ENCODE results near the gene STXBP5L.
"Not testable (repeated sequence)": the region's sequence is repeated elsewhere in the genome, so short reads cannot be mapped to it uniquely, and the experiment has no call there.

The STXBP5L gene

GRCh38 chr3:121063628-121064027, 155.6 kb downstream of the STXBP5L start:
- no peak for DNase-seq

DNA sequence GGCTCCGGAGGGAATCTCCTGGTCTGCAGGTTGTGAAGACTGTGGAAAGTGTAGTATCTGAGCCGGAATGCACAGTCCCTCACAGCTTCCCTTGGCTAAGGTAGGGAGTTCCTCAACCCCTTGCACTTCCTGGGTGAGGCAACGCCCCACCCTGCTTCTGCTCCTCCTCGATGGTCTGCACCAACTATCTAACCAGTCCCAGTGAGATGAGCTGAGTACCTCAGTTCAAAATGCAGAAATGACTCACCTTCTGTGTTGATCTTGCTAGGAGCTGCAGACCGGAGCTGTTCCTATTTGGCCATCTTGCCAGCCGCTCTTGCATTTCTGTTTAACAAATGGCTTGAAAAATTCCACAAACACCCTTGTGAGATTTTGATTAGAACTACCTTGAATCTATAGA, 156.1 kb downstream of the STXBP5L start:
- DNase-seq: no peak

- DNase-seq: no peak
These were observed 164.1 kb downstream of the STXBP5L start for GRCh38 chr3:121072133-121072532.

- no peak for DNase-seq
These were observed 165.0 kb downstream of the STXBP5L start for GRCh38 chr3:121073011-121073410.

DNA sequence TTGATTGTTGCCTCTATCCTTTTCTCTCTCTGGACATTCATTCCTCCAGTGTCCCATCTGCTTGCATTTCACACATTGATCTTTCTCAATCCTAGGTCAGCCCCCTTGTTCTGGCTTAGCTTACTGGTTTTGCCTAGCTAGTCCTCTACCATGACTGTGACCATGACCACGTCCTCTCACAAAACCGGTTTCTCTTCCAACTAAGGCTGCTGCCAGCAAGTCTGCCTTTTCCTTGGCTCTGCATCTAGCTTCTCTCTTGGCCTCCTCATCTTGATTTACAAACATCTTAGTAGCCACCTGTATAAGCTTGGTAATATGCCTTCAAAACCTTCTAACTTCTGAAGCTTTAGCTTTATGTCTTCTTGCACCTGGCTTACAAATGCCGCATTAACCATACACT, 167.2 kb downstream of the STXBP5L start:
- DNase-seq: no peak

- not testable (repeated sequence) for DNase-seq
These were observed 170.5 kb downstream of the STXBP5L start for GRCh38 chr3:121078378-121079101.

- no peak for DNase-seq
These were observed 188.9 kb downstream of the STXBP5L start for GRCh38 chr3:121096953-121097352.

DNA sequence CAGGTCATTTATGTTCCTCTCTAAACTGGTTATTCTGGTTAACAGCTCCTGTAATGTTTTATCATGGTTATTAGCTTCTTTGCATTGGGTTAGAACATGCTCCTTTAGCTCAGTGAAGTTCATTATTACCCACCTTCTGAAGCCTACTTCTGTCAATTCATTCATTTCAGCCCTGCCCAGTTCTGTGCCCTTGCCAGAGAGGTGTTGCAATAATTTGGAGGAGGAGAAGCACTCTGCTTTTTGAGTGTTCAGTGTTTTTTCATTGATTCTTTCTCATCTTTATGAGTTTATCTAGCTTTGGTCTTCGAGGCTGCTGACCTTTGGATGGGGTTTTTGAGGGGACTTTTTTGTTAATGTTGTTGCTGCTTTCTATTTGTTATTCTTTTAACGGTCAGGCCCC, 203.1 kb downstream of the STXBP5L start:
- not testable (repeated sequence) for DNase-seq

GRCh38 chr3:121111914-121112612, 204.1 kb downstream of the STXBP5L start:
- DNase-seq: no peak

DNA sequence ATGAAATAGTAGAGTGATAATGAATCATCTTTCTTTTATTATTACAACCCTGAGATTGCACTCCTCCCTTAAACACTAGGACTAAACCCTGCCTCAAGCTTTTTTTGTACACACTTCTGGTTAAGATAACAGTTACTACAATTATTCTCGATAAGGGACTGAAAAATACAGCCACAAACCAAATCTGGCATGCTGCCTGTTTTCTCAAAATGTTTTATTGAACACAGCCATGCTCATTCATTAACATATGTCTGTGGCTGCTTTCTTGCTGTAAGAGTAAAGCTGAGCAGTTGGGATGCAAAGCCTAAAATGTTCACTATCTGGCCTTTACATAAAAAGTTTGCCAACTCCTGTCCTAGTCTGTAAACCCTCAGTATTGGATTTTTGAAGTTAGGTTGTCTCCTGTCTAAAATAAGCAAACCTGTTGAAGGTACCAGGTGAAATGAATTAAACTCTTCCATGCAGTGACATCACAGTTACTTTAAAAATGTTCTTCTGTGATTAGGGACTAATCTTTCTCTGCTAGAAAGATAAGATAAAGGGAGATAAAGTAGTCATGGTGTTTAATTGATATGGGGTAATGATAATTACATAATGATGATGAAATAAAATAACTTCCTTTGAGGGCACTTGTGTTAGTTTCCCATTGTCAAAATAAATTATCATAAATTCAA, 218.2 kb downstream of the STXBP5L start:
- DNase-seq: no peak

- no peak for DNase-seq
These were observed 218.7 kb downstream of the STXBP5L start for GRCh38 chr3:121126707-121127035.

- peak; percentile 4 for DNase-seq
These were observed 244.6 kb downstream of the STXBP5L start for GRCh38 chr3:121152573-121152972.

GRCh38 chr3:121153851-121154250, 245.8 kb downstream of the STXBP5L start:
- no peak for DNase-seq

DNA sequence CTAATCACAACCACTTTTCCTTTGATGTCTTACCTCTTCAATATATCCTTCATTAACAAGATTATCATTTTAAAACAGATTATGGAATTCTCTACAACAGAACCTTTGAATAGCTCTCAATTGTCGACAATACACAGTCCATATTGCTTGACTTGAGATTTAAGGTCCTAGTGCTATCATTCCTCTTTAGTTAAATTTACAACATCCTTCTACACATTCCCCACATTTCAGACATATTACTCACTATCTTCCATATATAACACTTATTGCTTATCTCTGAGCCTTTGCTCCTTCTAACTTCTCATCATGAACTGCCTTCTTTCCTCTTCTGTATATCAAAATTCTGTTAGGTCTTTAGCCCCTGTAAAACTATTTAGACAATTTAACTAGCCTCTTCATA, 247.0 kb downstream of the STXBP5L start:
- peak; percentile 19 for DNase-seq

GRCh38 chr3:121165397-121165837, 257.4 kb downstream of the STXBP5L start:
- DNase-seq: no peak

DNA sequence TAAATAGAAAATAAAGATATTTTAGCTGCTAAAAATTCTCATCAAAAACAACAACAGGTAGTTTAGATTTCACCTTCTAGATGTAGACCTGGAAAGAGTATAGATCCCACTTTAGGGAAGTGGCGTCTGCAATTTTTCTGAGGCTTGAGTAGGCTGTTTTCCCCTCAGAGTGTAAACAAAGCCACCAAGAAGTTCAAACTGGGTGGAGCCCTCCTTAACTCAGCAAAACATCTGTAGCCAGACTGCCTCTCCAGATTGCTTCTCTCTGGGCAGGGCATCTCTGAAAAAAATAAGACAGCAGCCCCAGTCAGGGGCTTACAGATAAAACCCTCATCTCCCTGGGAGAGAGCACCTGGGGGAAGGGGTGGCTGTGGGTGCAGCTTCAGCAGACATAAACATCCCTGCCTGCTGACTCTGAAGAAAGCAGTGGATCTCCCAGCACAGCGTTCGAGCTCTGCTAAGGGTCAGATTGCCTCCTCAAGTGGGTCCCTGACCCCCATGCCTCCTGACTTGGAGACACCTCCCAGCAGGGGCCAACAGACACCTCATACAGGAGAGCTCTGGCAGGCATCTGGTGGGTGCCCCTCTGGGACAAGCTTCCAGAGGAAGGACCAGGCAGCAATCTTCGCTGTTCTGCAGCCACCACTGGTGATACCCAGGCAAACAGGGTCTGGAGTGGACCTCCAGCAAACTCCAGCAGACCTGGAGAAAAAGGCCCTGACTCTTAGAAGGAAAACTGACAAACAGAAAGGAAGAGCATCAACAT, 259.6 kb downstream of the STXBP5L start:
- no peak for DNase-seq

- DNase-seq: no peak
These were observed 267.1 kb downstream of the STXBP5L start for GRCh38 chr3:121175083-121175482.

- DNase-seq: not testable (repeated sequence)
These were observed 282.6 kb downstream of the STXBP5L start for GRCh38 chr3:121190626-121191025.

DNA sequence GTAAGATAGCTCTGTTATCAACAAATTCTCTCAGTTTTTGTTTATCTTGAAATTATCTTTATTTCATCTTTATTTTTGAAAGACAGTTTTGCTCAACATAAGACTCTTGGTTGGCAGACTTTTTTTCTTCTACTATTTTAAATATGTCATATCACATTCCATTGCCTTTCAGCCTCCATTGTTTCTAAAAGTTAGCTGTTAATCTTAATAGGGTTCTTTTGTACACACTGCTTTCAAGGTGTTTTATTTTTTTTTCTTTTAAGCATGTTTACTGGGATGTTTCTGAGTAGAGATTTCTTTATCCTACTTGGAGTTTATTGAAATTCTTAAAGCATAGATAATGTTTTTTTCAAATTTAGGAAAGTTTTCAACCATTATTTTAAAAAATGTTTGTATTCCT, 294.6 kb downstream of the STXBP5L start:
- no peak for DNase-seq

DNA sequence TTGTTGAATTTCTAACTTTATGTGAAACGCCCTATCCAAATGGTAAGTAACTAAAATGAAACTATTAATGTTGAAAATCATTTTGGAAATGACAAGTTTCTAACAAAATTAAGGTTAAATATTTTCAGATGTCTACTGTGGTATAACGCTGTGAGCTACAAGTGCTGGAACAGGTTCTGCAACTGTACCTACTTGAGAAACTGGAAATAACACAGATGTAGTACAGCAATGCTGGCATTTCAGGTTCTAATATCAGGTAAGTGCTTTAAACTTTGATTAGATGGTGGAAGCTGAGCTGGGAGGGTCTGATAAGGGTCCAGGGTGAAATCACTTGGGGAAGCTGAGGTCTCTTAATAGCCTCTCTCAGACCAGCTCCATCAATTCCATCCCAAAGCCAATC, 315.1 kb downstream of the STXBP5L start:
- no peak for DNase-seq

DNA sequence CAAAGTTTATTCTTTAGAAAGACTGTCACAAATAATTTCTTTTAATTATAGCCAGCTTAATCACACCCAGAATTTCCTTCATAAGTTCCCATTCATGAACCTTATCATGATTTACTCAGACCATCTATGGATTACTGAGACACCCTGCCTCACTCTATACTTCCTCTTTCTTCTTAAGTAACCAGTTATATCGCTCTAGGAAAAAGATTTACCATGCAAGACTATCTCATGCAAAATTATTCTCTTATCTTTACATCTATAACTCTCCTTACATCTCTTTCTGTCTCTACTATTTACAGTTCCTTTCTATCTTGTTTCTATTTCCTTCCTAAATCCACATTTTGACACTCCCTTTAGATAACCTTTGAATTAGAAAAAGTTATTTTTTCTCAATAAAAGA, 321.0 kb downstream of the STXBP5L start:
- DNase-seq: no peak

- not testable (repeated sequence) for DNase-seq
These were observed 322.2 kb downstream of the STXBP5L start for GRCh38 chr3:121230194-121230593.

GRCh38 chr3:121231872-121232271, 323.9 kb downstream of the STXBP5L start:
- no peak for DNase-seq
